ENCODE results near the gene GFRA1. TPM values are rescaled to one million over a fixed set of nuclear protein-coding genes. Genes with fewer than 3 reads are reported as not detected.
A peak's percentile ranks its signal among the peaks of the same experiment; 100 is the strongest.
"Not testable (repeated sequence)": the region's sequence is repeated elsewhere in the genome, so short reads cannot be mapped to it uniquely, and the experiment has no call there.

GFRA1 gene
- total RNA-seq, 1 donor from 2014 or later = 18.5 TPM

- DNase-seq (ENCODE audit: low read depth in 2 of 2) = no peak
These were observed 202.2 kb downstream of the GFRA1 start for GRCh38 chr10:116070743-116071320.

- DNase-seq (ENCODE audit: low read depth in 2 of 2) = no peak
These were observed 203.2 kb downstream of the GFRA1 start for GRCh38 chr10:116069856-116070255.

- no peak for DNase-seq (ENCODE audit: low read depth in 2 of 2)
These were observed 205.2 kb downstream of the GFRA1 start for GRCh38 chr10:116067825-116068224.

GRCh38 chr10:116063107-116063506 is 209.9 kb downstream of the GFRA1 start:
- no peak for DNase-seq (ENCODE audit: low read depth in 2 of 2)

- DNase-seq (ENCODE audit: low read depth in 2 of 2) = no peak
These were observed 212.1 kb downstream of the GFRA1 start for GRCh38 chr10:116060864-116061263.

- no peak for DNase-seq (ENCODE audit: low read depth in 2 of 2)
These were observed 213.7 kb downstream of the GFRA1 start for GRCh38 chr10:116059320-116059719.

- no peak for DNase-seq (ENCODE audit: low read depth in 2 of 2)
These were observed 216.3 kb downstream of the GFRA1 start for GRCh38 chr10:116056445-116057293.

GRCh38 chr10:116055917-116056252 is 217.1 kb downstream of the GFRA1 start:
- no peak for DNase-seq (ENCODE audit: low read depth in 2 of 2)

- no peak for DNase-seq (ENCODE audit: low read depth in 2 of 2)
These were observed 217.6 kb downstream of the GFRA1 start for GRCh38 chr10:116055252-116055916.

GRCh38 chr10:116053910-116054309 is 219.1 kb downstream of the GFRA1 start:
- no peak for DNase-seq (ENCODE audit: low read depth in 2 of 2)

- not testable (repeated sequence) for DNase-seq (ENCODE audit: low read depth in 2 of 2)
These were observed 219.8 kb downstream of the GFRA1 start for GRCh38 chr10:116053009-116053730.

- not testable (repeated sequence) for DNase-seq (ENCODE audit: low read depth in 2 of 2)
These were observed 220.5 kb downstream of the GFRA1 start for GRCh38 chr10:116052522-116052921.

GRCh38 chr10:116049974-116050304 is 223.1 kb downstream of the GFRA1 start:
- no peak for DNase-seq (ENCODE audit: low read depth in 2 of 2)

- no peak for DNase-seq (ENCODE audit: low read depth in 2 of 2)
These were observed 223.6 kb downstream of the GFRA1 start for GRCh38 chr10:116049158-116049973.

GRCh38 chr10:116045366-116046356 is 227.3 kb downstream of the GFRA1 start:
- DNase-seq (ENCODE audit: low read depth in 2 of 2) = no peak

- DNase-seq (ENCODE audit: low read depth in 2 of 2) = peak in 1 of 2 donors; percentile 54
These were observed 228.2 kb downstream of the GFRA1 start for GRCh38 chr10:116044801-116045248.

GRCh38 chr10:116043861-116044260 is 229.1 kb downstream of the GFRA1 start:
- peak in 1 of 2 donors; percentile 45 for DNase-seq (ENCODE audit: low read depth in 2 of 2)

- no peak for DNase-seq (ENCODE audit: low read depth in 2 of 2)
These were observed 229.7 kb downstream of the GFRA1 start for GRCh38 chr10:116043304-116043703.

- DNase-seq (ENCODE audit: low read depth in 2 of 2) = no peak
These were observed 231.1 kb downstream of the GFRA1 start for GRCh38 chr10:116041948-116042347.

- no peak for DNase-seq (ENCODE audit: low read depth in 2 of 2)
These were observed 233.4 kb downstream of the GFRA1 start for GRCh38 chr10:116039612-116040011.

Data from lung microvascular endothelial cell (primary cell).